ENCODE results near the gene NUFIP1.

- TF ChIP-seq CTCF (IDR thresholded peaks at IDR 0.05; ENCODE audit: control extremely low read depth in 1 of 3, insufficient read depth in 1 of 3, low read depth in 1 of 3, low read length in 3 of 3) (no peak), TAF1 (IDR thresholded peaks at IDR 0.05; ENCODE audit: low read depth, low read length) (no peak), POLR2A (IDR thresholded peaks at IDR 0.05; ENCODE audit: control extremely low read depth in 1 of 2, low read depth in 2 of 2, low read length in 2 of 2) (no peak), YY1 (IDR thresholded peaks at IDR 0.05; ENCODE audit: low read depth, low read length) (no peak), HDAC2 (IDR thresholded peaks at IDR 0.05; ENCODE audit: borderline replicate concordance in 1 of 2, low read depth in 2 of 2, low read length in 2 of 2) (no peak)
- TF ChIP-seq, protein P1, sequence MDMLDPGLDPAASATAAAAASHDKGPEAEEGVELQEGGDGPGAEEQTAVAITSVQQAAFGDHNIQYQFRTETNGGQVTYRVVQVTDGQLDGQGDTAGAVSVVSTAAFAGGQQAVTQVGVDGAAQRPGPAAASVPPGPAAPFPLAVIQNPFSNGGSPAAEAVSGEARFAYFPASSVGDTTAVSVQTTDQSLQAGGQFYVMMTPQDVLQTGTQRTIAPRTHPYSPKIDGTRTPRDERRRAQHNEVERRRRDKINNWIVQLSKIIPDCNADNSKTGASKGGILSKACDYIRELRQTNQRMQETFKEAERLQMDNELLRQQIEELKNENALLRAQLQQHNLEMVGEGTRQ (IDR thresholded peaks at IDR 0.05; ENCODE audit: low read length) = no peak
- TF ChIP-seq, protein P2, sequence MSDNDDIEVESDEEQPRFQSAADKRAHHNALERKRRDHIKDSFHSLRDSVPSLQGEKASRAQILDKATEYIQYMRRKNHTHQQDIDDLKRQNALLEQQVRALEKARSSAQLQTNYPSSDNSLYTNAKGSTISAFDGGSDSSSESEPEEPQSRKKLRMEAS (IDR thresholded peaks at IDR 0.05) = no peak
Measured at GRCh38 chr13:44961997-44962396, 27.3 kb downstream of the NUFIP1 start.
